Neural cell (in vitro differentiated cells): ENCODE measurements around the gene CLEC16A. TPM values are rescaled to one million over a fixed set of nuclear protein-coding genes. Genes with fewer than 3 reads are reported as not detected.

Experiments used
- H2AFZ ChIP-seq: fragments of 200-600, 300-800 bp; sonication (generic), shearing (Covaris generic); 2 replicates; pipeline ENCODE4 v1.6.0; 2014; ENCODE audit warnings: low read depth, mild to moderate bottlenecking, antibody characterized with exemption, low read length, moderate library complexity
- H3F3A ChIP-seq: fragments of 200-600 bp; shearing (Covaris generic); 2 replicates; pipeline ENCODE4 v1.6.1; 2016; ENCODE audit warnings: mild to moderate bottlenecking, moderate library complexity, mixed read lengths, antibody characterized with exemption, low read length; ENCODE audit not compliant: insufficient read depth, poor library complexity, severe bottlenecking
- H3K27ac ChIP-seq: fragments of 200-600, 300-800 bp; sonication (generic), shearing (Covaris generic); 2 replicates; pipeline ENCODE4 v1.5.1; 2014; ENCODE audit warnings: mild to moderate bottlenecking, low read length, moderate library complexity
- H3K27me3 ChIP-seq: fragments of 300-800, 200-600 bp; sonication (generic), shearing (Covaris generic); 2 replicates; pipeline ENCODE4 v1.6.0; 2014; ENCODE audit warnings: mild to moderate bottlenecking, low read depth, low read length, moderate library complexity; ENCODE audit not compliant: insufficient read depth
- H3K36me3 ChIP-seq: fragments of 300-800, 200-600 bp; sonication (generic), shearing (Covaris generic); 2 replicates; pipeline ENCODE4 v1.5.1; 2014; ENCODE audit warnings: mild to moderate bottlenecking, antibody characterized with exemption, low read length, moderate library complexity; ENCODE audit not compliant: insufficient read depth
- H3K4me2 ChIP-seq: fragments of 300-800, 200-600 bp; sonication (generic), shearing (Covaris generic); 2 replicates; pipeline ENCODE4 v1.6.0; 2014; ENCODE audit warnings: mild to moderate bottlenecking, low read length
- H3K4me3 ChIP-seq: fragments of 300-800, 200-600 bp; sonication (generic), shearing (Covaris generic); 2 replicates; pipeline ENCODE4 v1.5.1; 2014; ENCODE audit warnings: mild to moderate bottlenecking, low read length, moderate library complexity
- H3K79me2 ChIP-seq: fragments of 200-600 bp; shearing (Covaris generic); replicated peaks from 2 replicates; pipeline ENCODE4 v1.6.0; 2014; ENCODE audit warnings: mild to moderate bottlenecking, low read length, moderate library complexity; ENCODE audit not compliant: insufficient read depth
- H3K9ac ChIP-seq: fragments of 300-800, 200-600 bp; sonication (generic), shearing (Covaris generic); 2 replicates; pipeline ENCODE4 v1.6.1; 2016; ENCODE audit warnings: mild to moderate bottlenecking, low read length, mixed read lengths
- H3K9me2 ChIP-seq: fragments of 200-600 bp; shearing (Covaris generic); 2 replicates; pipeline ENCODE4 v1.6.1; 2016; ENCODE audit warnings: mild to moderate bottlenecking, low read length, mixed read lengths; ENCODE audit not compliant: insufficient read depth
- H3K9me3 ChIP-seq: fragments of 200-600, 300-800 bp; sonication (generic), shearing (Covaris generic); 2 replicates; pipeline ENCODE4 v1.6.1; 2016; ENCODE audit warnings: mild to moderate bottlenecking, mixed run types, low read length, moderate library complexity, mixed read lengths
- H4K20me1 ChIP-seq: fragments of 200-600 bp; shearing (Covaris generic); 2 replicates; pipeline ENCODE4 v1.6.1; 2016; ENCODE audit warnings: mild to moderate bottlenecking, mixed run types; ENCODE audit not compliant: insufficient read depth
- CTCF ChIP-seq: fragments of 450-650 bp; IDR thresholded peaks from 2 replicates; pipeline ENCODE4 v1.5.1; 2014; ENCODE audit warnings: antibody characterized with exemption, mild to moderate bottlenecking, moderate library complexity; ENCODE audit not compliant: poor library complexity, severe bottlenecking
- EP300 ChIP-seq: fragments of 450-650 bp; conservative IDR thresholded peaks from 2 replicates; pipeline ENCODE4 v1.6.1; 2014; ENCODE audit warnings: antibody characterized with exemption, mild to moderate bottlenecking, moderate library complexity; ENCODE audit not compliant: poor library complexity, severe bottlenecking
- EZH2 ChIP-seq: fragments of 200-600, 300-800 bp; shearing (Covaris generic), sonication (generic); IDR thresholded peaks from 2 replicates; pipeline ENCODE4 v1.6.1; 2014; ENCODE audit warnings: antibody characterized with exemption, low read length, borderline replicate concordance, mild to moderate bottlenecking; ENCODE audit not compliant: insufficient read depth, poor library complexity, severe bottlenecking
- MXI1 ChIP-seq: fragments of 450-650 bp; conservative IDR thresholded peaks from 2 replicates; pipeline ENCODE4 v1.6.1; 2014; ENCODE audit warnings: antibody characterized with exemption, mild to moderate bottlenecking; ENCODE audit not compliant: poor library complexity, severe bottlenecking
- POLR2AphosphoS5 ChIP-seq: IDR thresholded peaks from 2 replicates; pipeline ENCODE4 v1.6.1; 2012
- RAD21 ChIP-seq: fragments of 450-650 bp; conservative IDR thresholded peaks from 2 replicates; pipeline ENCODE4 v1.6.1; 2014; ENCODE audit warnings: antibody characterized with exemption, mild to moderate bottlenecking, moderate library complexity
- REST ChIP-seq: IDR thresholded peaks from 2 replicates; pipeline ENCODE4 v1.6.1; 2012; ENCODE audit warnings: borderline replicate concordance
- SMC3 ChIP-seq: fragments of 450-650 bp; conservative IDR thresholded peaks from 2 replicates; pipeline ENCODE4 v1.6.1; 2014; ENCODE audit warnings: antibody characterized with exemption, mild to moderate bottlenecking, moderate library complexity; ENCODE audit not compliant: poor library complexity
- TAF1 ChIP-seq: IDR thresholded peaks from 2 replicates; pipeline ENCODE4 v1.6.1; 2012; ENCODE audit warnings: low read depth
- polyA plus RNA-seq: library from polyadenylated mRNA; depleted of rRNA; stranded (reverse); fragments of >200 nt; gene quantifications from 2 replicates; pipeline ENCODE4 v1.2.3, GENCODE V29; 2014

CLEC16A gene
- polyA plus RNA-seq, 1 donor from 2014 or later: 11.1 TPM

- Histone ChIP-seq H3K27ac (no peak overlapping the region), H3K9me3 (no peaks in the 10 kb centered on the region), H4K20me1 (no peaks in the 10 kb centered on the region), H2AFZ (peak overlapping the region; percentile 51), H3K4me2 (peak overlapping the region; percentile 84), H3K79me2 (peaks cover 26% of the 10 kb centered on the region), H3K27me3 (no peaks in the 10 kb centered on the region), H3K36me3 (no peaks in the 10 kb centered on the region), H3K9ac (peak overlapping the region; percentile 77), H3K4me3 (peak overlapping the region; percentile 99), H3F3A (no peaks in the 10 kb centered on the region), H3K9me2 (no peaks in the 10 kb centered on the region)
- TF ChIP-seq RAD21 (no peak), CTCF (no peak), SMC3 (no peak), EP300 (no peak), EZH2 (no peak), POLR2AphosphoS5 (no peak), TAF1 (no peak), REST (no peak), MXI1 (no peak)
Observed at GRCh38 chr16:10945065-10945787, 862 bp downstream of the CLEC16A start.

GRCh38 chr16:10946308-10946707 lies 1.9 kb downstream of the CLEC16A start:
- Histone ChIP-seq H3K9me3 (no peaks in the 10 kb centered on the region), H2AFZ (no peak overlapping the region), H3K4me2 (peak overlapping the region; percentile 84), H3K9me2 (no peaks in the 10 kb centered on the region), H4K20me1 (no peaks in the 10 kb centered on the region), H3K36me3 (no peaks in the 10 kb centered on the region), H3K27ac (no peak overlapping the region), H3K27me3 (no peaks in the 10 kb centered on the region), H3K4me3 (peak overlapping the region; percentile 99), H3K9ac (peak overlapping the region; percentile 36), H3K79me2 (peaks cover 18% of the 10 kb centered on the region), H3F3A (no peaks in the 10 kb centered on the region)
- TF ChIP-seq POLR2AphosphoS5 (no peak), EP300 (no peak), MXI1 (no peak), REST (no peak), EZH2 (no peak), CTCF (no peak), SMC3 (no peak), RAD21 (no peak), TAF1 (no peak)
